MM.1S (cell line): ENCODE measurements around the gene ALDH18A1.

Source experiments
- DNase-seq: peaks from one replicate; pipeline ENCODE4 v3.0.0-alpha.2; 2015
- H2AFZ ChIP-seq: fragments of 300-600 bp; sonication (generic); 2 replicates; pipeline ENCODE4 v1.6.0; 2016; ENCODE audit warnings: antibody characterized with exemption, low read length
- H3F3A ChIP-seq: fragments of 300-600 bp; sonication (generic); 2 replicates; pipeline ENCODE4 v1.6.1; 2016; ENCODE audit warnings: mild to moderate bottlenecking, antibody characterized with exemption, low read length, moderate library complexity, mixed read lengths; ENCODE audit not compliant: insufficient read depth
- H3K27ac ChIP-seq: fragments of 300-600 bp; sonication (generic); 2 replicates; pipeline ENCODE4 v1.5.1; 2016; ENCODE audit warnings: mild to moderate bottlenecking, low read length
- H3K27me3 ChIP-seq: fragments of 300-600 bp; sonication (generic); replicated peaks from 2 replicates; pipeline ENCODE4 v1.6.0; 2016; ENCODE audit warnings: low read length; ENCODE audit not compliant: insufficient read depth
- H3K36me3 ChIP-seq: fragments of 300-600 bp; sonication (generic); replicated peaks from 2 replicates; pipeline ENCODE4 v1.6.1; 2016; ENCODE audit warnings: mild to moderate bottlenecking, low read length, mixed read lengths; ENCODE audit not compliant: insufficient read depth
- H3K4me1 ChIP-seq: fragments of 300-600 bp; sonication (generic); 2 replicates; pipeline ENCODE4 v1.6.1; 2016; ENCODE audit warnings: low read length, mixed read lengths
- H3K4me2 ChIP-seq: fragments of 300-600 bp; sonication (generic); 2 replicates; pipeline ENCODE4 v1.6.0; 2016; ENCODE audit warnings: low read depth, low read length
- H3K4me3 ChIP-seq: fragments of 300-600 bp; sonication (generic); 2 replicates; pipeline ENCODE4 v1.5.1; 2016; ENCODE audit warnings: low read length, mixed read lengths
- H3K79me2 ChIP-seq: fragments of 300-600 bp; sonication (generic); 2 replicates; pipeline ENCODE4 v1.6.1; 2016; ENCODE audit warnings: mixed run types, low read length, mixed read lengths
- H3K9ac ChIP-seq: fragments of 300-600 bp; sonication (generic); 2 replicates; pipeline ENCODE4 v1.6.1; 2016; ENCODE audit warnings: low read length, mixed read lengths
- H3K9me2 ChIP-seq: fragments of 300-600 bp; sonication (generic); replicated peaks from 2 replicates; pipeline ENCODE4 v1.6.1; 2016; ENCODE audit warnings: mild to moderate bottlenecking, low read length, mixed read lengths; ENCODE audit not compliant: insufficient read depth
- H3K9me3 ChIP-seq: fragments of 300-600 bp; sonication (generic); replicated peaks from 2 replicates; pipeline ENCODE4 v1.6.1; 2016; ENCODE audit warnings: mild to moderate bottlenecking, low read length, mixed read lengths; ENCODE audit not compliant: insufficient read depth
- H4K20me1 ChIP-seq: fragments of 300-600 bp; sonication (generic); 2 replicates; pipeline ENCODE4 v1.6.1; 2016; ENCODE audit warnings: mild to moderate bottlenecking, low read length, moderate library complexity, mixed read lengths; ENCODE audit not compliant: insufficient read depth
- CTCF ChIP-seq: fragments of 300-600 bp; sonication (generic); IDR thresholded peaks from 2 replicates; pipeline ENCODE4 v1.5.1; 2016; ENCODE audit warnings: antibody characterized with exemption, low read length, mixed read lengths
- EZH2 ChIP-seq: fragments of 300-600 bp; sonication (generic); optimal IDR thresholded peaks from 2 replicates; pipeline ENCODE3; 2017; ENCODE audit warnings: low read depth, mild to moderate bottlenecking, antibody characterized with exemption, low read length, mixed read lengths
- EZH2phosphoT487 ChIP-seq: fragments of 300-600 bp; sonication (generic); IDR thresholded peaks from 2 replicates; pipeline ENCODE4 v1.6.1; 2018; ENCODE audit warnings: antibody characterized with exemption, low read length

Gene ALDH18A1

GRCh38 chr10:95656291-95657164, at the start of gene ALDH18A1:
Gene ALDH18A1, minus strand, starts transcription at chr10:95656711. Its CDS starts 3,334 bp downstream, at chr10:95653377.
- Histone ChIP-seq H3K4me1 (peaks cover 7% of the 10 kb centered on the region), H3F3A (no peaks in the 10 kb centered on the region), H3K9me3 (no peaks in the 10 kb centered on the region), H3K27me3 (no peaks in the 10 kb centered on the region), H3K79me2 (peaks cover 29% of the 10 kb centered on the region), H3K9ac (peak within 1 kb of the TSS; percentile 82), H2AFZ (peak within 1 kb of the TSS; percentile 98), H3K4me2 (peak within 1 kb of the TSS; percentile 94), H3K9me2 (no peaks in the 10 kb centered on the region), H3K27ac (peak within 1 kb of the TSS; percentile 16; the same call in 1 of the 2 replicates), H4K20me1 (no peaks in the 10 kb centered on the region), H3K4me3 (peak within 1 kb of the TSS; percentile 95), H3K36me3 (peaks cover 6% of the 10 kb centered on the region)
- DNase-seq: peak; percentile 91
- no peak for TF ChIP-seq EZH2
- no peak for TF ChIP-seq EZH2phosphoT487
- no peak for TF ChIP-seq CTCF

- peaks cover 3% of the 10 kb centered on the region for H3K79me2 ChIP-seq
- H3K27ac ChIP-seq: no peak overlapping the region
- no peaks in the 10 kb centered on the region for H3F3A ChIP-seq
- H3K9me2 ChIP-seq: no peaks in the 10 kb centered on the region
- TF ChIP-seq EZH2phosphoT487 (no peak), CTCF (no peak), EZH2 (no peak)
- H3K4me1 ChIP-seq: no peaks in the 10 kb centered on the region
- no peak for DNase-seq
- H3K9me3 ChIP-seq: no peaks in the 10 kb centered on the region
- no peak overlapping the region for H3K4me2 ChIP-seq
- no peaks in the 10 kb centered on the region for H3K36me3 ChIP-seq
- no peak overlapping the region for H3K9ac ChIP-seq
- H3K27me3 ChIP-seq: no peaks in the 10 kb centered on the region
- H3K4me3 ChIP-seq: no peak overlapping the region
- no peaks in the 10 kb centered on the region for H4K20me1 ChIP-seq
- no peak overlapping the region for H2AFZ ChIP-seq
These were observed 41.9 kb upstream of the ALDH18A1 start for GRCh38 chr10:95698415-95698814.

- no peaks in the 10 kb centered on the region for H4K20me1 ChIP-seq
- H3K4me3 ChIP-seq: no peak overlapping the region
- H3K27ac ChIP-seq: no peak overlapping the region
- H2AFZ ChIP-seq: no peak overlapping the region
- no peaks in the 10 kb centered on the region for H3K9me3 ChIP-seq
- H3K9ac ChIP-seq: no peak overlapping the region
- no peaks in the 10 kb centered on the region for H3K4me1 ChIP-seq
- H3K4me2 ChIP-seq: no peak overlapping the region
- no peak for TF ChIP-seq CTCF
- TF ChIP-seq EZH2phosphoT487: no peak
- no peak for TF ChIP-seq EZH2
- peaks cover 12% of the 10 kb centered on the region for H3K79me2 ChIP-seq
- no peaks in the 10 kb centered on the region for H3K9me2 ChIP-seq
- no peaks in the 10 kb centered on the region for H3K27me3 ChIP-seq
- no peak for DNase-seq
- H3F3A ChIP-seq: no peaks in the 10 kb centered on the region
- H3K36me3 ChIP-seq: no peaks in the 10 kb centered on the region
These were observed 40.9 kb upstream of the ALDH18A1 start for GRCh38 chr10:95697429-95697828.
